ENCODE results near the gene PARVB.

PARVB gene

DNA sequence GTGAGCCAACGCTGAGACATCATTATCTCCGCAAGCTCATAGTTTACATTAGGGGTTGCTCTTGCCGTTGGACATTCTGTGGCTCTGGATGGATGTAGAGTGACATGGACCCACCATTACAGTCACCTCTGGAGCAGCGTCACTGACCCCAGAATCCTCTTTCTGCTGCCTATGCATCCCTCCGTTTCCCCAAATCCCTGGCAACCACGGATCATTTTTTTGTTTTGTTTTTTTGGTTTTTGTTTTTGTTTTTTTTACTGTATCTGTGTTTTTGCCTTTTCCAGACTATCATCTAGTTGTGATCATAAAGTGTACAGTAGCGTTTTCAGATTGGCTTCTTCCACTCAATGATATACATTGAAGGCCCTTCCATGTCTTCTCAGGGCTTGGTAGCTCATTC, 4.0 kb downstream of the PARVB start:
- DNase-seq (ENCODE audit: low spot score): no peak

DNA sequence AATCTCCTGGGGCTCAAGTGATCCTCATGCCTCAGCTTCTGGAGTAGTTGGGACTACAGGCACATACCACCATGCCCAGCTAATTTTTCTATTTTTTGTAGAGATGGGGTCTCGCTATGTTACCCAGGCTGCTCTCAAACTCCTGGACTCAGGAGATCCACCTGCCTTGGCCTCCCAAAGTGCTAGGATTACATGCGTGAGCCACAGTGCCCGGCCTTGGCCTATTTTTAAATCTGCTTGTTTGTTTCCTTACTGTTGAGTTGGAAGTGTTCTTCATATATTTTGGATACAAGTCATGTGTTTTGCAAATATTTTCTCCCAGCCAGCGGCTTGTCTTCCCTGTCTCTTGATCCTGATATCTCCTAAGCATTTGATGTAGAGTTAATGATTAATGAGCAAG, 5.0 kb downstream of the PARVB start:
- DNase-seq (ENCODE audit: low spot score): no peak

- DNase-seq (ENCODE audit: low spot score): no peak
These were observed 6.1 kb downstream of the PARVB start for GRCh38 chr22:44030051-44030701.

DNA sequence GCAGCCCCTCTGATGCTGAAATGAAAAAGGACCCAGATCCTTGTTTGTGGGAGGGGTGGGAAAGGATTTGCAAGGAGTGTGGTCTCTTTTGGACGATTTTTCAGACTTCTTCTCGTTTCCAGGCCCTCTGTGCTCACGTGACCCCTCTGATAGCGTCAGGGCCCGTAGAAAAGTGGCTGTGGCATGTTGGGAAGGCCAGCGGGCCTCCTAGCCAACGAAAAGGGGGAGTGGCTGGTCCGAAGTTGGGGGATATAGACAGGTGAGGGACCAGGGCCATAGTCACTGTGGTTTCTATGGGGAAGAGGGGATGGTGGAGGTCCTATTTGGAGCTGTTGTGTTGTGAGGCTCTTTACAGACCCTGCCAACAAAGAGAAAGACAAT, 6.6 kb downstream of the PARVB start:
- DNase-seq (ENCODE audit: low spot score): no peak

GRCh38 chr22:44031158-44031952, 7.3 kb downstream of the PARVB start:
- no peak for DNase-seq (ENCODE audit: low spot score)

- DNase-seq (ENCODE audit: low spot score): no peak
These were observed 8.1 kb downstream of the PARVB start for GRCh38 chr22:44032126-44032730.

- DNase-seq (ENCODE audit: low spot score): no peak
These were observed 9.2 kb downstream of the PARVB start for GRCh38 chr22:44033287-44033686.

- DNase-seq (ENCODE audit: low spot score): no peak
These were observed 9.6 kb downstream of the PARVB start for GRCh38 chr22:44033694-44034093.

DNA sequence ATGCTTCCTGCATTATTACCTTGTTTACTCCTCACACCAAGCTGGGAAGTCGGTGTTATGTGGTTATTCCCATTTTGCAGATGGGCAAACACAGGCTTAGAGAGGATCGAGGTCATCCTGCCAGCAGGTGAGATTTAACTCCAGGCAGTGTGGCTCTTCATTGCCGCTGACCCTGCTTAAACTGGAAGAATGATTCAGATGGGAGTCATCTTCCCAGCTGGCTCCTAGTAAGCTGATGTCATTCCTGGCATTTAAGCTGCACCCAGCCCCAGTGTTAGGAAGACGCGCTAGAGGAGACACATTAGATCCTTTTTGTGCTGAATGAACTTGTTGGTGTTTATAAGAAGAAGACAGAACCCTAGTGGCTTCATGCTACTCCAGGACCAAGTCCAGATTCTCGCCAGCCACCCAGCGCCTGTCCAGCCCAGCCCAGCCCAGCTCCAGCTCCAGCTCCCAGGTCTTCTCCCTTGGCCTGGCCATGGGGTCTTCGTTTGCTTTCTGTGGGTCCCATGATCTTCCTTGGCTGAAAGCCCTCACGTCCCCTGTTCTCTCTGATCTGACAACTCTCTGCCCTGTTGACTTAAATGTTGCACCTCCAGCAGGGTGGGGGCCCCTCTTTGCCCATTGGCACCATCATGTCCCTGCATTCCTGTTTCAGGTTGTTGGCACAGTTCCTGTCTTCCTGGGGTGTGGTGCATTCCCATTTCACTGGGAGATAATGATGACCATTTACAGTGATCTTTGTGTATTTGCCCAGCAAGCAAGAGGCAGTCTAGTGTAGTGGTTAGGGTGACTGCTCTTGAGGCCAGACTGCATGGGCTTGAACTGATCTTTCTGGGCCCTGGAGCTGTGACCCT, 13.6 kb downstream of the PARVB start:
- no peak for DNase-seq (ENCODE audit: low spot score)

DNA sequence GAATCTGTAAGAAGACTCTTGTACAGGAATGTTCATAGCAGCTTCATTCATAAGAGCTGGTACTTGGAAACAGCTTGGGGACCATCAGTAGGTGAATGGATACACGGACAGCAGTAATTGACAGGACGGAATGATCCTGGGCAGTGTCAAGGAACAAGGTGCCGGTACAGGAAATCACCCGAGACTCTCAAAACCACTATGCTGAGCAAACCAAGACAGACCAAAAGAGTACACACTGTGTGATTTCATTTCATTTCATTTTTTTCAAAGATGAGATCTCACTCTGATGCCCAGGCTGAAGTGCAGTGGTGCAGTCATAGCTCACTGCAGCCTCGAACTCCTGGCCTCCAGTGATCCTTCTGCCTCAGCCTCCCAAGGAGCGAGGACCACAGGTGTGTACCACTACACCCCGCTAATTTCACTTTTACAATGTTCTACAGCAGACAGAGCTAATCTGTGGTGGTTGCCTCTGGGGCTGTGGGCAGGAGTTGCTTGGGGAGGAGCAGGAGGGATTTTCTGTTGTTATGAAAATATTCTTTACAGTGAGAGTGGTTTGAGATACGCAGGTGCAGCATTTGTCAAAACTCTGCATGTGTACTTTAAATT, 15.6 kb downstream of the PARVB start:
- DNase-seq (ENCODE audit: low spot score): no peak

DNA sequence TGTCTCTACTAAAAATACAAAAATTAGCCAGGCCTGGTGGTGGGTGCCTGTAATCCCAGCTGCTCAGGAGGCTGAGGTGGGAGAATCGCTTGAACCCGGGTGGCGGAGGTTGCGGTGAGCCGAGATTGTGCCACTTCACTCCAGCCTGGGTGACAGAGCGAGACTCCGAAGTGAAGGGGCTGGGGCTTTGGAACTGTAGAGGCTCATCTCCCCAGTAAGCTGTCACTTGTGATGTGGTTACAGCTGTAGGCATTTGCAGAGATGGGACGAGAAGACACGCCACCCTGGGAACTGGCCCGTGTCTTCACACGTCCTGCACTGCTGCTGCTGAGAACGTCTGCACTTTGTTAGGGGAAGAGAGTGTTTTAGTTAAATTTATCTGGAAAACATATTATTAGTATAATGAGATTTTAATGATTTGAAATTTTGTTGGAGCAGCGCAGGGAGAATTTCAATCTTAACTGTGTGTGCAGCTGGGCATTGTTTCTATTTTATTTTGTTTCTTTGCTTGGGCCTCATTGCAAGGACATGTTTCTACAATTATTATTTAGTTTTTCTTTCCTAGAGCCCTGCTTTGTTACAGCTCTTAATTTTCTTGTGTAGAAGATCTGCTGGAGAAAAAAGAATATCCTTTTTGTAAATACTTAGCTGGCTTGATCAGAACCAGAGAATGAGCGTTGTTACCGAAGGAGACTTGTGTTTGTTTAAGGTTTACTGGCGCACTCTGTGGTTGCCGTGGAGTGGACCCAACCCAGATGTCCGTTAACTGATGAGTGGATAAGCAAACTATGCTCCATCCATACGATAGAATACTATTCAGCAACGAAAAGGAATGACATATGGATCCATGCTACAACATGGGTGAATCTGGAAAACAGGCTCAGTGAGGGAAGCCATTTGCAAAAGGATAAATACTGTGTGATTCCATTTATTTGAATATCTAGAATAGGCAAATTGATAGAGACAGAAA, 18.4 kb downstream of the PARVB start:
- DNase-seq (ENCODE audit: low spot score): no peak

DNA sequence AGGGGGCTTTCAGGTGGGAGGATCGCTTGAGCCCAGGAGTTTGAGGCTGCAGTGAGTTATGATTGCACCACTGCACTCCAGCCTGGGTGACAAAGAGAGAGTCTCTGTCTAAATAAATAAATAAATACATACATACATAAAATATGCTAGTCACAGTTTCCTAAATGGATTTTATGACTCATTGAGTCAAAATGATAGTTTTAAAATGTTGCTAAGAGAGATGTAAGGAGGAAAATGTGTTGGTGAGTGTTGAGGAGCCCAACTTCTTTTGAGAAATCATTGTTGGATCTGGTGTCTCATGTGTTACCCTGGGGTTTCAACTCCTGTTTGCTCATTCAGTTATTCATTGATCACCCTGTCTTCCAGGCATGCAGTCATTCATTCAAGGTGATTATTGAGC, 21.0 kb downstream of the PARVB start:
- no peak for DNase-seq (ENCODE audit: low spot score)

DNA sequence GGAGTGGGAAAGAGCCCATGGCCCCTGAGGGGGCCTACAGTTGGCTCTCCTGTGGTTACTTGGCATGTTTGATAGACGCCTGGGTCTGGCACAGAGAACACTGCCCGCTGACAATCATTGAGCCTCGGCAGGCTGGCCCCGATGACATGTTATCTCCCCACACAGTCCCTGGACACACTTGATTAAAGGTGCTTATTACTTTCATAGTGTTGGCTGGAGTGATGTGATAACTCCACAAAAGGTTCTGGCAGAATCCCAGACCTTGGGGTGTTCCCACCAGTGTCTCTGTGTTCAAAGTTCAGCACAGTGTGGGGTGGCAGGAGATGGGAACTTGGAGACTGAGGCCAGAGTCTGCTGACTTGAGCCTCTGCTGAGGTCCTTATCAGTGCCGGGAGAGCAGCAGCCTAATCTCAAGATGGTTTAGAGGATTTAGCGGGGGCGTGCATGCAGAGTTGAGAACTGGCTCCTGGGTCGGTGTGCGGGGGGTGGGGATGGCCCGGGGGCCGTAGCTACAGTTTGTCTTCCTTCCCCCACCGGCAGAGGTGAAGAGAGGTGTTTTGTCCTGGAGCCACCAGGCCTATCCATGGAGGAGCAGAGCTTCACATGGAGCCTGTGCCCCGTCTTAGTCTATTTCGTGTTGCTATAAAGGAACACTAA, 22.5 kb downstream of the PARVB start:
- no peak for DNase-seq (ENCODE audit: low spot score)

- no peak for DNase-seq (ENCODE audit: low spot score)
These were observed 23.8 kb downstream of the PARVB start for GRCh38 chr22:44047891-44048301.

- DNase-seq (ENCODE audit: low spot score): no peak
These were observed 25.6 kb downstream of the PARVB start for GRCh38 chr22:44049486-44050231.

GRCh38 chr22:44050766-44051355, 26.8 kb downstream of the PARVB start:
- no peak for DNase-seq (ENCODE audit: low spot score)

- DNase-seq (ENCODE audit: low spot score): no peak
These were observed 27.3 kb downstream of the PARVB start for GRCh38 chr22:44051358-44051757.

- no peak for DNase-seq (ENCODE audit: low spot score)
These were observed 27.9 kb downstream of the PARVB start for GRCh38 chr22:44051961-44052360.

DNA sequence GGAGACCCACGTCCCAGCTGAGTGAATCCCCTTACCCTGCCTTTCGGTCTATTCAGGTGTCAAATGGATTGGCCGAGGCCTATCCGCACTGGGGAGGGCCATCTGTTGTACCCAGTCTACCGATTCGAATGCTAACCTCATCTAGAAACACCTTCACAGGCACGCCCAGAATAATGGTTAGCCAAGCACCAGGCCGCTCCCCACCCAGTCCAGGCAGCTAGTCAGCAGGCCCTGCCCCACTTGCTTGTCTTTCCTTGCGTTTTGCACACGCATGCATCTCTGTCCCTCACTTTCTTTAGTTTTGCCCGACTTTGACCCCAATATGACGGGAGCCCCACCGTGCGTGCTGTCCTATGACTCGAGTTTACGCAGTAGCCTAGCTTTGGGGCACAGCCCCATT, 31.7 kb downstream of the PARVB start:
- no peak for DNase-seq (ENCODE audit: low spot score)
